Endodermal cell (in vitro differentiated cells): ENCODE data around the gene CLTB. TPM values are rescaled to one million over a fixed set of nuclear protein-coding genes. Genes with fewer than 3 reads are reported as not detected.

Experiments
- DNase-seq: peaks from one replicate; pipeline ENCODE4 v3.0.0-alpha.2; 2017
- H3K27ac ChIP-seq: 2 replicates; pipeline ENCODE4 v1.5.1; 2013; ENCODE audit warnings: mild to moderate bottlenecking, low read depth, low read length, moderate library complexity
- H3K27me3 ChIP-seq: 2 replicates; pipeline ENCODE4 v1.6.1; 2013; ENCODE audit warnings: mild to moderate bottlenecking, low read length, moderate library complexity; ENCODE audit not compliant: insufficient read depth, control insufficient read depth, poor library complexity, severe bottlenecking
- H3K36me3 ChIP-seq: 2 replicates; pipeline ENCODE4 v1.7.0; 2013; ENCODE audit warnings: mild to moderate bottlenecking, low read length, moderate library complexity; ENCODE audit not compliant: control insufficient read depth, insufficient read depth
- H3K4me1 ChIP-seq: one replicate; pipeline ENCODE4 v1.7.0; 2013; ENCODE audit warnings: low read length; ENCODE audit not compliant: control insufficient read depth, insufficient read depth
- H3K4me3 ChIP-seq: 2 replicates; pipeline ENCODE4 v1.5.1; 2013; ENCODE audit warnings: mild to moderate bottlenecking, low read length, moderate library complexity
- H3K9ac ChIP-seq: 2 replicates; pipeline ENCODE4 v1.6.1; 2013; ENCODE audit warnings: mild to moderate bottlenecking, low read length, moderate library complexity; ENCODE audit not compliant: poor library complexity, severe bottlenecking; ENCODE audit errors: extremely low read depth
- H3K9me3 ChIP-seq: 2 replicates; pipeline ENCODE4 v1.6.1; 2013; ENCODE audit warnings: mild to moderate bottlenecking, low read length, moderate library complexity; ENCODE audit not compliant: control insufficient read depth
- H3K27ac Mint-ChIP-seq: 2 replicates; pipeline ENCODE4 v1.8.0; 2020; ENCODE audit warnings: mixed read lengths
- H3K27me3 Mint-ChIP-seq: 2 replicates; pipeline ENCODE4 v1.8.0; 2021; ENCODE audit warnings: mild to moderate bottlenecking, mixed read lengths; ENCODE audit not compliant: insufficient read depth
- H3K36me3 Mint-ChIP-seq: 2 replicates; pipeline ENCODE4 v1.8.0; 2020; ENCODE audit warnings: low read depth, mixed read lengths
- H3K4me1 Mint-ChIP-seq: 2 replicates; pipeline ENCODE4 v1.8.0; 2020; ENCODE audit warnings: mixed read lengths
- H3K4me3 Mint-ChIP-seq: 2 replicates; pipeline ENCODE4 v1.8.0; 2020; ENCODE audit warnings: mild to moderate bottlenecking, moderate library complexity, mixed read lengths
- H3K9me3 Mint-ChIP-seq: 2 replicates; pipeline ENCODE4 v1.8.0; 2020; ENCODE audit warnings: mild to moderate bottlenecking, mixed read lengths
- CTCF ChIP-seq: fragments of 200-600 bp; sonication (generic); conservative IDR thresholded peaks from 2 replicates; pipeline ENCODE4 v1.5.0; 2021; ENCODE audit warnings: antibody characterized with exemption, mild to moderate bottlenecking
- WGBS, 2 experiments: methylation state at CpG; one replicate each; pipeline versions ENCODE4 v1.1.5 to v1.1.7; 2013; ENCODE audit warnings: missing lambda C conversion rate in 2 of 2, mixed read lengths in 1 of 2; ENCODE audit not compliant: insufficient coverage in 1 of 2, insufficient read length in 1 of 2; 5-methylcytosine and 5-hydroxymethylcytosine counted together
- total RNA-seq, 2 donors: library from RNA; stranded (reverse); fragmentation: NEBNext Ultra II Directional in 1 of 2; extraction: Animal tissue kit (Norgen Biotek cat#: 25700) in 1 of 2; gene quantifications; 2 replicates in 1 of 2; 3 replicates in 1 of 2; pipeline ENCODE4 v1.2.1, GENCODE V29; 2021

The CLTB gene
- total RNA-seq, 2 donors from 2014 or later: 40.9 to 49.7 TPM

- Histone ChIP-seq H3K27me3 (peaks cover 40% of the 10 kb centered on the region), H3K9ac (peak within 1 kb of the TSS; percentile 93), H3K9me3 (no peaks in the 10 kb centered on the region), H3K36me3 (peaks cover 26% of the 10 kb centered on the region), H3K4me3 (peak within 1 kb of the TSS; percentile 97), H3K27ac (peak within 1 kb of the TSS; percentile 84), H3K4me1 (peaks cover 2% of the 10 kb centered on the region)
- WGBS, 2 experiments: 1% methylated on average over 28 to 56 of the region's 56 CpGs
- peak within 1 kb of the TSS; percentile 96 for H3K27ac Mint-ChIP-seq
- peaks cover 28% of the 10 kb centered on the region for H3K36me3 Mint-ChIP-seq
- H3K4me1 Mint-ChIP-seq: peaks cover 7% of the 10 kb centered on the region
- H3K4me3 Mint-ChIP-seq: peak within 1 kb of the TSS; percentile 94
- H3K9me3 Mint-ChIP-seq: no peaks in the 10 kb centered on the region
- TF ChIP-seq CTCF: no peak
- H3K27me3 Mint-ChIP-seq: peaks cover 42% of the 10 kb centered on the region
- peak; percentile 96 for DNase-seq
Observed at GRCh38 chr5:176361437-176362232, 54.7 kb downstream of the CLTB start, which contains the start of gene KIAA1191. TSS of gene KIAA1191 (minus strand) at chr5:176361764. CDS start at chr5:176359508, 2,256 bp downstream.

GRCh38 chr5:176360894-176361436 is 55.4 kb downstream of the CLTB start:
- Mint-ChIP-seq H3K36me3 (peaks cover 35% of the 10 kb centered on the region), H3K9me3 (no peaks in the 10 kb centered on the region), H3K27me3 (peaks cover 36% of the 10 kb centered on the region), H3K4me3 (peak overlapping the region; percentile 94), H3K4me1 (peaks cover 8% of the 10 kb centered on the region), H3K27ac (peak overlapping the region; percentile 96)
- H3K27ac ChIP-seq: peak overlapping the region; percentile 84
- H3K27me3 ChIP-seq: peaks cover 33% of the 10 kb centered on the region
- H3K4me3 ChIP-seq: peak overlapping the region; percentile 97
- H3K4me1 ChIP-seq: no peaks in the 10 kb centered on the region
- peak overlapping the region; percentile 93 for H3K9ac ChIP-seq
- DNase-seq: no peak
- H3K9me3 ChIP-seq: no peaks in the 10 kb centered on the region
- H3K36me3 ChIP-seq: peaks cover 33% of the 10 kb centered on the region
- no peak for TF ChIP-seq CTCF
- WGBS, 2 experiments: 3 to 4% methylated on average over 19 to 27 of the region's 27 CpGs

GRCh38 chr5:176359658-176360057 is 56.7 kb downstream of the CLTB start:
- TF ChIP-seq CTCF: no peak
- H3K9ac ChIP-seq: no peak overlapping the region
- Mint-ChIP-seq H3K27me3 (peaks cover 30% of the 10 kb centered on the region), H3K4me1 (peaks cover 14% of the 10 kb centered on the region), H3K4me3 (peak overlapping the region; percentile 94), H3K27ac (no peak overlapping the region), H3K9me3 (no peaks in the 10 kb centered on the region), H3K36me3 (peaks cover 46% of the 10 kb centered on the region)
- H3K27ac ChIP-seq: no peak overlapping the region
- H3K4me3 ChIP-seq: peak overlapping the region; percentile 74
- H3K27me3 ChIP-seq: peaks cover 26% of the 10 kb centered on the region
- no peak for DNase-seq
- no peaks in the 10 kb centered on the region for H3K4me1 ChIP-seq
- H3K36me3 ChIP-seq: peaks cover 45% of the 10 kb centered on the region
- WGBS, 2 experiments: 90 to 98% methylated on average over 3 to 4 of the region's 4 CpGs
- H3K9me3 ChIP-seq: no peaks in the 10 kb centered on the region
